HUDEP-2 (cell line): ENCODE measurements around the gene MED12L.

Experiments used
- DNase-seq, 76 experiments: peaks; one replicate each; lab custom pipeline; 2025; ENCODE audit not compliant: unreplicated experiment in 76 of 76; lab: John Stamatoyannopoulos, UW

MED12L gene

GRCh38 chr3:151283387-151283786, 197.9 kb downstream of the MED12L start:
- no peak for DNase-seq

GRCh38 chr3:151283907-151284461, 198.5 kb downstream of the MED12L start:
- peak in 3 of 76 experiments; percentile 2 to 6 (median 5) for DNase-seq

GRCh38 chr3:151285940-151286339, 200.5 kb downstream of the MED12L start:
- DNase-seq, result no peak

GRCh38 chr3:151289445-151289844, 204.0 kb downstream of the MED12L start:
- no peak for DNase-seq

GRCh38 chr3:151290673-151291072, 205.2 kb downstream of the MED12L start:
- no peak for DNase-seq

- no peak for DNase-seq
Observed at GRCh38 chr3:151293127-151293526, 207.7 kb downstream of the MED12L start.

- no peak for DNase-seq
Observed at GRCh38 chr3:151296226-151296625, 210.8 kb downstream of the MED12L start.

- DNase-seq, result no peak
Observed at GRCh38 chr3:151297429-151297828, 212.0 kb downstream of the MED12L start.

GRCh38 chr3:151299006-151299405, 213.5 kb downstream of the MED12L start:
- DNase-seq, result no peak

GRCh38 chr3:151300539-151300938, 215.1 kb downstream of the MED12L start:
- no peak for DNase-seq

GRCh38 chr3:151301787-151302186, 216.3 kb downstream of the MED12L start:
- DNase-seq, result no peak

- no peak for DNase-seq
Observed at GRCh38 chr3:151303751-151304150, 218.3 kb downstream of the MED12L start.

- DNase-seq, result no peak
Observed at GRCh38 chr3:151305060-151305774, 219.8 kb downstream of the MED12L start.

- DNase-seq, result no peak
Observed at GRCh38 chr3:151305775-151306151, 220.3 kb downstream of the MED12L start.

- DNase-seq, result no peak
Observed at GRCh38 chr3:151306168-151306810, 220.8 kb downstream of the MED12L start.

GRCh38 chr3:151307131-151307530, 221.7 kb downstream of the MED12L start:
- DNase-seq, result no peak

- DNase-seq, result no peak
Observed at GRCh38 chr3:151307583-151308488, 222.4 kb downstream of the MED12L start.

GRCh38 chr3:151309566-151309965, 224.1 kb downstream of the MED12L start:
- DNase-seq, result no peak

GRCh38 chr3:151312972-151313371, 227.5 kb downstream of the MED12L start:
- no peak for DNase-seq

- no peak for DNase-seq
Observed at GRCh38 chr3:151314137-151314536, 228.7 kb downstream of the MED12L start.

- no peak for DNase-seq
Observed at GRCh38 chr3:151314593-151314992, 229.1 kb downstream of the MED12L start.
